Fibroblast of gingiva (primary cell): ENCODE data around the gene SYTL2.
A peak's percentile ranks its signal among the peaks of the same experiment; 100 is the strongest.
"Not testable (repeated sequence)": the region's sequence is repeated elsewhere in the genome, so short reads cannot be mapped to it uniquely, and the experiment has no call there.

Source experiments
- DNase-seq: peaks from one replicate; pipeline ENCODE4 v3.0.0-alpha.2; 2011; ENCODE audit warnings: low read depth

SYTL2 gene

DNA sequence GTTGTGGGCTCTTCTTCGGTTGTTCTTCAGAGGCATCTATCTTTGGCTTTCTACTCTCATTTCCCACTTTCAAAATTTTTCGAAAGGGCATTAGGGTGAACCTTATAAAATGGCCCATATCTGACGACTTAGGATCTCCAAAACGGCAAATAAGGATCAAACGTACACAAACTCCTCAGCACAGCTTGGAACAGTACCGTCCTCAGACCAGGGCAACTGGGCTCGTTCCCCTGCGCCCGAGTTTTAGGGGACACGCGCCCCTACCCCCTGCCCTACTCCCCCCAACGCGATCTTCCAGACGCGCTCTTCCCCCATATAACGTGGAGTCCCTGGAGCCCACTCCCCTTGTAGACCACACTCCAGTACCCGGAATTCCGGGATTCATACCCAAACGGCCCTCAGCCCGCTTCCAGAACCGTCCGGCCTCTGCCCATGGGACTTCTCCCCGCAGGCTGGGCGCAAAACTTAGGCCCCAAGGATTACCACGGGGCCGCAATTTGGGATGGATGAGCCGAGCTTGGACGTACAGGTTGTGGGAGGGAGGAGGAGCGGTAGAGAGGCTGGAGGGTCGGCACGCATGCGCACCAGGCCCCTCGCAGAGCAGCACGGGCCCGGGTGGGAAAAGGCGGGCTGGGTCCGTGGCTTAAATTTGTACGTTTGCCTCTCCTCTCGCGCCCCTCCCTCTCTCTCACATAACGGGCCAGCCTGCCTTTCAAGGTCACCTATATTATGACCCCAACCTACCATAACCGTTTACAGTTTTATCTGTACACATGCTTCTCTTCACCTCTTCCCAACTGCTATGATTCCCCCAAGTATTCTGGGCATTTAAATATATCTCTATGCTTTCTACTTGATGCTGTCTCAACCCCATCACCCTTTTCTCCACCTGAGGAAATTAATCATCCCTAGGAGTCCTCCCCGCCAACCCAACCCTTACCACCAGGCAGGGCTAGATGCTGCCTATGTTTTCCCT is 128.3 kb downstream of the SYTL2 start:
- DNase-seq, result peak; percentile 41

DNA sequence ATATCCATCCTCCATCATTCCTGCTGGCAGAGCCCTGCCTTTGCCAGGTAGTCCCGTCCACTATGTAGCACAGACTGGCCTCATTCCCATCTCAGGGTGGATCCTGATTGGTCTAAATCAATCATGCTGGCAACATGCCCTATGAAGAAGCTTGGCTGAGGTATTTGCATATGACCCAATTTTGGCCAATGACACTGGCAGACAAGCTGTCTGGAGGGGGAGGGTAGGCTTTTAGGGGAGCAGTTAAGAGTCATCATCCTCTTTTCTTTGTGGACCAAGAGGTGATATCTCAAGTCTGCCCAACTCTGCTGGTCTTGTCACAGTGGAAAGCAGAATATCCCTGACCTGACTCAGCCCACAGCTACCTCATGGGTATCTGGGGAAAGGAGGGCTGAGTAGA is 130.0 kb downstream of the SYTL2 start:
- DNase-seq, result no peak

DNA sequence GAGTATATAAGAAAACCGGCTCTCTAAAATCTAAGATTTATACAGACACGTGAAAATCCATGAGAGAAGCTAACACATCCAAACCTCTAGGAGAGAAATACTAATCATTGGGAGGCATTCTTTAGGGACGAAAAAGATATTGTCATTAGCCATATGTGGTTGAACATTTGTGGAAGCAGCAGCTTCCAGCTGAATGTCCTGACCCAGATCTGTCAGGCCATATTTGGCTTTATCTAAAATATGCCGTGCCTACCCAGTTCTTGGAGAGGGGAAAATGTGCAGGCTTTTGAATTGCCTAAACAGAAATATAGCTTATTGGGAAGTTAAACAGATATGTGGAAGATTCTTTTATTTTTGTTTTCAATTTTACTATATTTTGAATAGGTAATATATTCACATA is 131.4 kb downstream of the SYTL2 start:
- DNase-seq, result no peak

DNA sequence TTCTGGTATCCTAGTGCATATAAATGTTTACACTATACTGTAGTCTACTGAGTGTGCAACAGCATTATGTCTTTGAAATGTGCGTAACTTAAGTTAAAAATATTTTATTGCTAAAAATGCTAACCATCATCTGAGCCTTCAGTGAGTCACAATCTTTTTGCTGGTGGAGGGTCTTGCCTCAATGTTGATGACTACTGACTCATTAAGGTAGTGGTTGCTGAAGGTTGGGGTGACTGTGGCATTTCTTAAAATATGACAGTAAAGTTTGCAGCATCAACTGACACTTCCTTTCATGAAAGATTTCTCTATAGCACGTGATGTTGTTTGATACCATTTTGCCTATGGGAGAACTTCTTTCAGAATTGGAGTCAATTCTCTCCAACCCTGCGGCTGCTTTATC is 137.5 kb downstream of the SYTL2 start:
- no peak for DNase-seq

DNA sequence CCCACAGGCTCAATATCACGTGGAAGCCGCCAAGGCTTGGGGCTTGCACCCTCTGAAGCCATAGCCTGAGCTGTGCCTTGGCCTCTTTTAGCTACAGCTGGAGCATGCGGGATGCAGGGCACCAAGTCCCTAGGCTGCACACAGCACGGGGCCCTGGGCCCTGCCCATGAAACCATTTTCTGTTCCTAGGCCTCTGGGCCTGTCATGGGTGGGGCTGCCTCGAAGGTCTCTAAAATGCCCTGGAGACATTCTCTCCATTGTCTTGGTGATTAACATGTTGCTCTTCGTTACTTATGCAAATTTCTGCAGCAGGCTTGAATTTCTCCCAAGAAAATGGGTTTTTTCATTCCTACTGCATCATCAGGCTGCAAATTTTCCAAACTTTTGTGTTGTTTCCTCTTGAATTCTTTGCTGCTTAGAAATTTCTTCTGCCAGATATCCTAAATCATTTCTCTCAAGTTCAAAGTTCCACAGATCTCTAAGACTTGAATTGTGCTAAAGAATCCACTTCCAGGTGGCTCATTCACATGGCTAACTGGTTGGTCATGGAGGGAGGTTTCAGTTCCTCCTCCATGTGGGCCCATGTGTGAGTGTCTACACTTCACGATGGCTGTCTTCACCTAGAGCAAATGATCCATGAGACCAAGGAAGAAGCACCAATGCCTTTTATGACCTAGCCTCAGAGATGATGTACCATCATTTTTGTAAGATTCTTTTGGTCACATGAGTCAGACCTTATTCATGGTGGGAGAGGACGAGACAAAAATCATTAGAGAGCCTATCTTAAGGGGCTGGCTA is 138.6 kb downstream of the SYTL2 start:
- no peak for DNase-seq

DNA sequence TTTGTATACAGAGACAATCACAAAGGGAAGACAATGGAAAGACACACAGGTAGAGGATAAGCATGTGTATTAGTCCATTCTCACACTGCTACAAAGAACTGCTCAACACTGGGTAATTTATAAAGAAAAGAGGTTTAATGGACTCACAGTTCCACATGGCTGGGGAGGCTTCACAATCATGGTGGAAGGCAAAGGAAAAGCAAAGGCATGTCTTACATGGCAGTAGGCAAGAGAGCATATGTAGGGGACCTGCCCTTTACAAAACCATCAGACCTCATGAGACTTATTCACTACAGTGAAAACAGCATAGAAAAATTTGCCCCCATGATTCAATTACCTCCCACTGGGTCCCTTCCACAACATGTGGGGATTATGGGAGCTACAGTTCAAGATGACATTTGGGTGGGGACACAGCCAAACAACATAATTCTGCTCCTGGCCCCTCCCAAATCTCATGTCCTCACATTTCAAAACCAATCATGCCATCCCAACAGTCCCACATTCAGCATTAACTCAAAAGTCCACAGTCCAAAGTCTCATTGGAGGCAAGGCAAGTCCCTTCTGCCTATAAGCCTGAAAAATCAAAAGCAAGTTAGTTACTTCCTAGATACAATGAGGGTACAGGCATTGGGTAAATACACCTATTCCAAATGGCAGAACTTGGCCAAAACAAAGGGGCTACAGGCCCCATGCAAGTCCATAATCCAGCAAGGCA is 139.8 kb downstream of the SYTL2 start:
- DNase-seq, result not testable (repeated sequence)

DNA sequence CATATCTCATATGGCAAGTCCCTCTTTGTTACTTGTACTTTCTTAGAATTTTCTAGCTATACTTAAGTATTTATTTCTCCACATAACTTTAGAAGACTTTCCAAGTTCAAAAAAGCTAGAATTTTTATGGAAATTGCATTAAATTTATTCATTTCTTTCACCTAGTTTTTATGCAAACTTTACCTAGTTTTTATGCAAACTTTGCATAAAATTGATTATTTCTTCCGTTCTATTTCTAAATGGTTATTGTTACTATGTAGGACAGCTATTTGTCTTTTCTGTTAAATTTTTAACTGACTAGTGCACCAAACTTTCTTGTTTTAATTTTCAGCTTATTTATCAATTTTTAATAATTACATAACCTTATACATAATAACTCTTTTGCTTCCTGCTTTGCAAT is 142.8 kb downstream of the SYTL2 start:
- no peak for DNase-seq

DNA sequence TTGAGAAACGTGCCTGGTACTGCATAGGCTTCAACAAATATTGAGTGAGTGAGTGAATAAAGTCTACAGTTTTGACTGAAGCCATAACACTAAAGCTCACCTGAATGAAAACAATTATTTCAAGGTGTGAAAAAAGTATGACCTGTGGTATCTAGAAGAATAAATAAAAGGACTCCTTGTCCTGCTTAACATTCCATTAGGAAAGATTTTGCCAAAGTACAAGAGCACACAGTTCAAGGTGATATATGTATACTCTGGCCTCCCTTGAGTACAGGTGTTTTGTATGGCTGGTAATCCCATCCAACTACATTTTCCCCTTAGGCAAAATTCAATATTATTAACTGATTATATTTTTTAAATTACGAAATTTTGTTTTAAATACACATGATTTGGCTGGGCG is 144.3 kb downstream of the SYTL2 start:
- DNase-seq, result no peak

DNA sequence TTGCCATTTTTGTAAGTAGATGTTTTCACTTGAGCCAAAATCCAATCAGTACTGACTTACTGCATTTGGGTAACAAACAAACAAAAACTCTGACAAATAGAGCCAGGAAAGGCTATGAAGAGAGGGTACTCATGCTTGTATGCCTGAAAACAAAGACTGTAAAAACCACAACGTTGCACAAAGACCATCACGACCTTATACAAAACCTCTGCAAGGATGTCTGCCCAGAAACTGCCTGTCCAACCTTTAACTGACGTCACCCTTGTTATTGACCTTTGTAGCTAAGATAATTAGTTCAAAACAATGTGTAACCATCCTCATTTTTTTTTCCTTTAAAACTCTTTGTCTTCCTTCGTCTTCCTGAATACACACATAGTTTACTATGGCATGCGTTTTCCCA is 145.2 kb downstream of the SYTL2 start:
- peak; percentile 30 for DNase-seq

DNA sequence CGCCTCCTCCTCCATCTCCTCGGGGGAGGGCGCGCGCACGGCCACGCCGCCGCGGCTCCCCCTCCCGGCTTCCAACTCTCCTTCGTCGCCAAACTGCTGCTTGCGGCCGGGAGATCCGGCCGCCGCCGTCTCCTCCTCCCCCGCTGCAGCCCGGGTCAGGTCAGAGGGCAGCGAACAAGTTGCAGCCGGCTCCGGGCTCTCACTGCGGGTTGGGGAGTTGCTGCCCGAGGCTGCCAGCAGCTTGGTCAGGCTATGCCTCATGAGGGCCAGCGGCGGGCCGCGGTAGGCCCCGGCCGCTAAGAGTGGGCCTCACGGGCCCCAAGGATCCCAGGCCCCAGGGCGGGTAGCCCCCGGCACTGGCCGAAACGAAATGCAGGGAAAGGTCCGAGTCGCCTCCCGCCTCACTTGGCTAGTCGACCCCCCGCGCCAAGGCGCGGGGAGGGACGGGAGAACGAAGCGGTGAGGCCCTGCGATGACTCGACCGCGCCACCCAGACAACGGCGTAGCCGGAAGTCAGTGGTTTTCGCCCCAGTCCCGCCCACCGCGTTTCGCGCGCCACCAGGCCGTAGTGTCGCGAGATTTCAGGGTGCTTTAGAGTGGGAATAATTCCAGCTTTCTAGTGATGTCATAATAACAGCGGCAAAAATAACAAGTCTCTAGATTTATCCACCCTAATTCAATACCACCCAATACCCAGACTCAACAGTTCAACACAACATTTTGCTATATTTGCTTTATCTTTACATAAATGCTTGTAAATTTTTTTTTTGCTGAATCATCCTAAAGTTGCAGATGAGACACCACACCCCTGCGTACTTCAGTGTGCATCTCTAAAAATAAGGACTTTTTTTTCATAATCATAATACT is 146.1 kb downstream of the SYTL2 start, which contains the start of gene CREBZF:
TSS of gene CREBZF (minus strand) at position 515 of the 867 bp plus-strand sequence. CDS start at position 261, 254 bp downstream.
- DNase-seq, result peak; percentile 95

DNA sequence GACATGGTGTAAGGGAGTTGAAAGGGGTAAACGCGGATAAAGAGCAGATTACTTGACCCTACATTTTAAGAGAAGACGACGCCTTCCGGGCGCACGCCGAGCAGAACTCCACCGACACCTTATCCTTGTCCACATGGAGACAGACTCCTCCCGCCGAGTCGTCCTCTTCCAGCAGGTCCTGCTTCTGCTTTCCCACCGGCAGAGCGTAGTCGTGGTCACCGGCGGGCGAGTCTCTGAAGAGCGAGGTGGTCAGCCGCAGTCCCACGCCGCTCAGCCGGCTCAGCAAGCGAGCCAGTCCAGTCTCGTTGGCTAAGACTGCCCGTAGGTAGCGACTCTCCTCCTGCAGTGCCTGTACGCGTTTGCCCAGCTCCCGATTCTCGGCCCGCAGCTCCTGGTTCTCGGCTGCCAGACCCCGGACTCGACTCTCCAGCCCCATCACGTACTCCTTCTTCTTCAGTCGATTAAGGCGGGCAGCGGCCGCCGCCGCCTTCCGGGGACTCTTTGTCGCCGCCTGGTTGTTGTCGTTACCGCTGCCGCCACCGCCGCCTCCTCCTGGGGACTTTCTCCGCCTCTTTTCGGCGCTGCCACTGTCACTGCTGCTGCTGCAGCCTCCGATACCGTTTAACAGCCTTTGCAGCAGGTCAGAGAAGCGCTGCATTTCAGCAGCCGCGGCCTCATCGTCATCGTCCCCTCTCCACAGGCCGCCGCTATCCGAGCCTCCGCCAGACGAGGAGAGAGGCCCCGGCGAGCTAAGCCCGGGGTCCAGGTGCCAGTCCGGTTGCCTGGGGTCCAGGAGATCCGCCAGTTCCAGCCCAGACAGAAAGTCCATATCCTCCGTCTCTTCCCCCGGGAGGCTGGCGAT is 147.0 kb downstream of the SYTL2 start:
- DNase-seq, result peak; percentile 70

DNA sequence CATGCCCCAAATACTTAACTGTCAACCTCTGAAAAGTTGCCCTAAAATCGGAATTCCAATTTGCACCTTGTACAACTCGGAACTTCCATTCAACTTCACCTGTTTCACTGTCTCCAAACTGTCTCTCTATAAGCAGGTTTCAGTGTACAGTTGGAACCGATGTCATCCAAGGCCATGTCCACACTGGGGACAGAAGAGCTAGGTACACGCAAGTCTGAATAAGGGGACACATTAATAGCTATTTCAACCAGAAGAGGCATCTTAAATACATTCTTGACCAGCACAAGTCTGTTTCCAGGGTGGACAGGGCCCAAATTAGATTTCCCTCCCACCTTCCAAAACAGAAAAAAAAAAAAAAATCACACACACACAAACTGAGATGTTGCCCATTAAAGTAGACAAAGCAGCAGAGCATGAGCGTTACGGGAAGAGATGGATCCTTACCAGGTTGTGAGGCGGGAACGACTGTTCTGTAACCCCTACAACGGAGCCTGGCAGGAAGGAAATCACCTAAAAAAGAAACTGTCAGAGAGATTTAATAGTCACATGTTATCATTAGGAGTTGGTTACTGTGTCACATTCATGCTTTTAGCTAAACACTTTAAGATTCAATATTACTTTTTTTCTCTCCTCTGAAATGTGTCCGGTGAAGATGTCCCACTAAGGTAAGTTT is 147.7 kb downstream of the SYTL2 start:
- no peak for DNase-seq

DNA sequence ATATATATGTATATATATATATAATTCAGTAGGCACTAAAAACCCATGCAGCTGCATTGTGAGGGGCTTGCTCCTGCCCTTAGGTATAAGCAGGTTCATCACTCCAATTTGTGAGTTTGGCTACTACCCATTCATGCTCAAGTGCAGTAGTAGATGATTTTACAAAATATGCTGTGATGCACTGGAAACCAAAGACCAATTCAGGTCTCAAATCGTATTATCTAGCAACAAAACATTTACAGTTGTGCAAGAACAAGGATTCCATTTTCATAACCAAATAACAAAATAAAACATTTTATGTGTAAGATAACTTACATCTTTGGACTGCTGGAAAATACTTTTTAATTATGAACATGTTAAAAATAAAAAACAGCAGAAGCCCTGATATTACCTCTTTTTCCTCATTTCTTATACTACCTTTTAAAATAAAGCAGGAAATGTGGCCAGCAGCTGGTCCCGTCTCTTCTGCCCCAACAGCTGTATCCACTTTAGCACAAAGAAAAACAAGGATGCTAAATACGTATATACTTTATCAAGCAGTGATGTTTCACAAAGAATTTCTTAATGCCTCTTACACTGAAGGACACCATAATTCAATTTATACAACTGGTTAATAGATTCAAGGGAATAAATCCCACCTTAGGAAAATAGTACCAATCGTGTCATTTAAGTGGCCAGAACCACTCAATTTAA is 148.8 kb downstream of the SYTL2 start:
- peak; percentile 59 for DNase-seq

DNA sequence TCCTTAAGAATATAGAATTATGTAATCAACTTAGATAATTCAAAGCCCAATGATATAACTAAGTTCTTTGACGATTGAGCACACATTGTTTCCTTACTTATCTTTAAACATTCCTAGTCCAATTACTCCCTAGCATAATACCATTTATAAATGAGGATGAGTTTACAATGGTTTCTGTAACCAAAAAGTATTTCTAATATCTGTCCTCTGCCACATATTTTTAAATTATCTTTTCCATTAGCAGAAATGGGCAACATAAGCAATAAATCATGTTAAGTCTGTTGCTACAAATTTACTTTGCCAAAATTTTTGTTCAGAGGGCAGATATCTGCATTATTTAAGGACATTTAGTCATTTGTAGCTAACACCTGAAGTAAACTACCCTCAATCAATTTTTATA is 152.8 kb downstream of the SYTL2 start:
- DNase-seq, result no peak

DNA sequence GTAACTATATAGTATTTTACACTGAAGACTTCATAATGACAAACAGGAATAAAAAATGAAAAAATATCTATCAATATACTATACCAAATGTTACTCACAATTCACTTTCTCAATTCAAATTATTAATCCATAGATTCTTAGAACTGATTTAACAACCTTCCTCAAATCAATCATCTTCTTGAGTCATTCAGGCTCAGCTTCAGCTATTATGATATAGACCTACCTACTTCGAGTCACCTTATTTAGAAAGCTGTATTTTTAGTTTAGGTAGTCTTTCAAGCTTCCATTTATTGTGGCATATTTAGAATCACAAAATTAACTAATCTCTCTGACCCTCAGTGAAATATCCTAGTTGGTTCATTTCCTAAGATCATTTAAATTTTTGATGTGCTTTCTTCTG is 154.2 kb downstream of the SYTL2 start:
- no peak for DNase-seq

DNA sequence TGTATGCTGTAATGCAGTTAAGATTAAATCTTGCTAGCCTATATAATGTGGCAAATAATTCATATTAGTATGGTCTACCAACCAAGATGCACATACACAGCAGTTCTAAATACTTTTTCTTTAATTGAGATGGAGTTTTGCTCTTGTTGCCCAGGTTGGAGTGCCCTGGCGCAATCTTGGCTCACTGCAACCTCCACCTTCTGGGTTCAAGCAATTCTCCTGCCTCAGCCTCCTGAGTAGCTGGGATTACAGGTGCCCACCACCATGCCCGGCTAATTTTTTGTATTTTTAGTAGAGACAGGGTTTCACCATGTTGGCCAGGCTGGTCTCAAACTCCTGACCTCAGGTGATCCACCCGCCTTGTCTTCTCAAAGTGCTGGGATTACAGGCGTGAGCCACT is 156.6 kb downstream of the SYTL2 start:
- not testable (repeated sequence) for DNase-seq

DNA sequence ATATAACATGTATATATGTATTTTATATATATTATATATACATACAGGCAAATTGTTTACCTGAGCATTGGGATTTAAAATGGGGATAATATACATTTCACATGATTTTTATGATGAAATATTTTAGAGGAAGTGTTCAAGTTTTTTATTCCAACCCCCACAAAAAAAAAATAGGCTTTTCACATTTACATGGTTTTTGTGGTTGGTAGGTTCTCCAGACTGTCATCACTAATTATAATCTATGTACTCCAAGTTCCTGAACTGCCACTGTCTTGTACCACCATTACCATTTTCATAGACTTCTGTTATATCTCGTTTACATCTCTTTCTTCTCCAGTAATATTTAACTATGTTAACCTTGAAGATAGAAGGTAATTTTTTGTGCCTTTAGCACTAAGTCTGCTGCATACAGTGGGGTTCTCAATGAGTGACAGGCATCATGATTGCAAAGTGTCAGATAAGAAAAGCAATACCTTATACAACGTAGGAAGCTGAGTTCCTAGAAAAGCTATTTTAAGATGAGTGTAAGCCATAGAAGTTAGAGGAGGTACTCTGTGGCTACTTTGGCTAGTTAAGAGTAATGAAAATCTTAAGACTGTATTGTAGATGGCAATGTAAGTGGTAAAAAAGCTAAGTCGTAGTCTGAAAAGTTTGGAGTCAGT is 158.0 kb downstream of the SYTL2 start:
- DNase-seq, result no peak

DNA sequence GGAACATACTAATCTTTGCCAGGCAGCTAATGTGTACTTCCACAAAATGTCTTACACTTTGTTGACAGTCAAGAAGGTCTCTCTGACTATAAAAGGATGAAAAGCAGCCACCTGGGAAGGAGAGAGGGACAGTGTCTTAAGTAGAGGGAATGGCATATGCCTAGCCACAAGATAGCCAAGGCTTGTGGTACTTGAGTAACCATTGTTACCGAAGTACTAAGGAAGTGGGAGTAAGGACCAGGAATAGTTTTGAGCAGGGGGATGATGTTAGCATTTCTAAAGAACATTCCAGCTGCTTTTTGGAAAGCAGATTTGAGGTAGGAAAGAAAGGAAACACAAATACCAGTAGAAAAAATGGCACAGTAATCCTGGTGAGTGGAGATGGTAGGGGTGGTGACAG is 159.8 kb downstream of the SYTL2 start:
- no peak for DNase-seq
